Liver (tissue), 9 donors: ENCODE results near the gene C11orf58. TPM values are rescaled to one million over a fixed set of nuclear protein-coding genes. Genes with fewer than 3 reads are reported as not detected.

Source experiments
- DNase-seq: peaks from one replicate; pipeline ENCODE4 v3.0.0-alpha.2; 2017; ENCODE audit warnings: low spot score
- H3K27ac ChIP-seq, 2 donors: one replicate each; pipeline ENCODE4 v1.7.0; 2013; ENCODE audit warnings: inconsistent platforms in 2 of 2, low read length in 2 of 2, control low read depth in 1 of 2, low read depth in 1 of 2, mild to moderate bottlenecking in 1 of 2
- H3K27me3 ChIP-seq, 4 donors: one replicate each; pipeline versions ENCODE4 v1.6.1 to v1.7.0; 2013; ENCODE audit warnings: low read length in 3 of 4, inconsistent platforms in 1 of 4, mild to moderate bottlenecking in 1 of 4, moderate library complexity in 1 of 4; ENCODE audit not compliant: control insufficient read depth in 4 of 4, insufficient read depth in 4 of 4
- H3K36me3 ChIP-seq, 4 donors: one replicate each; pipeline versions ENCODE4 v1.6.1 to v1.7.0; 2013; ENCODE audit warnings: low read length in 3 of 4, mild to moderate bottlenecking in 3 of 4, low read depth in 1 of 4, moderate library complexity in 1 of 4; ENCODE audit not compliant: control insufficient read depth in 4 of 4, insufficient read depth in 3 of 4
- H3K4me1 ChIP-seq, 4 donors: one replicate each; pipeline versions ENCODE4 v1.6.1 to v1.7.0; 2013; ENCODE audit warnings: low read length in 3 of 4, mild to moderate bottlenecking in 3 of 4, moderate library complexity in 1 of 4; ENCODE audit not compliant: control insufficient read depth in 4 of 4, insufficient read depth in 4 of 4
- H3K4me3 ChIP-seq, 3 donors: one replicate each; pipeline versions ENCODE4 v1.6.1 to v1.7.0; 2013; ENCODE audit warnings: low read length in 3 of 3, control low read depth in 1 of 3, low read depth in 1 of 3, mild to moderate bottlenecking in 1 of 3
- H3K9ac ChIP-seq, 2 donors: one replicate each; pipeline ENCODE4 v1.7.0; 2013; ENCODE audit warnings: low read length in 2 of 2, mild to moderate bottlenecking in 2 of 2, moderate library complexity in 2 of 2, control low read depth in 1 of 2, low read depth in 1 of 2
- H3K9me3 ChIP-seq, 4 donors: one replicate each; pipeline versions ENCODE4 v1.6.1 to v1.7.0; 2013; ENCODE audit warnings: low read length in 3 of 4; ENCODE audit not compliant: control insufficient read depth in 4 of 4
- EGR1 ChIP-seq, 2 donors: IDR thresholded peaks; 2 replicates each; pipeline ENCODE4 v1.6.1; 2016 to 2018; ENCODE audit warnings: antibody characterized with exemption in 2 of 2, low read depth in 2 of 2
- FOXA1 ChIP-seq: IDR thresholded peaks from 2 replicates; pipeline ENCODE4 v1.6.1; 2016; ENCODE audit warnings: antibody characterized with exemption
- FOXA2 ChIP-seq: IDR thresholded peaks from 2 replicates; pipeline ENCODE4 v1.6.1; 2016; ENCODE audit warnings: antibody characterized with exemption
- GABPA ChIP-seq, 2 donors: IDR thresholded peaks in 1 of 2; conservative IDR thresholded peaks in 1 of 2; 2 replicates each; pipeline ENCODE4 v1.6.1; 2016; ENCODE audit warnings: antibody characterized with exemption in 2 of 2, mild to moderate bottlenecking in 1 of 2, moderate library complexity in 1 of 2
- HNF4A ChIP-seq, 2 donors: conservative IDR thresholded peaks; 2 replicates each; pipeline ENCODE4 v1.6.1; 2016; ENCODE audit warnings: antibody characterized with exemption in 2 of 2, mild to moderate bottlenecking in 2 of 2
- HNF4G ChIP-seq: IDR thresholded peaks from 2 replicates; pipeline ENCODE4 v1.6.1; 2016; ENCODE audit warnings: antibody characterized with exemption
- JUND ChIP-seq, 2 donors: IDR thresholded peaks; 2 replicates each; pipeline ENCODE4 v1.6.1; 2016; ENCODE audit warnings: antibody characterized with exemption in 2 of 2
- NR2F2 ChIP-seq: IDR thresholded peaks from 2 replicates; pipeline ENCODE4 v1.6.1; 2016; ENCODE audit warnings: antibody characterized with exemption
- RAD21 ChIP-seq, 2 donors: IDR thresholded peaks; 2 replicates each; pipeline ENCODE4 v1.6.1; 2016; ENCODE audit warnings: antibody characterized with exemption in 2 of 2, mild to moderate bottlenecking in 2 of 2
- RXRA ChIP-seq, 2 donors: IDR thresholded peaks; 2 replicates each; pipeline ENCODE4 v1.6.1; 2017 to 2018; ENCODE audit warnings: antibody characterized with exemption in 2 of 2, mild to moderate bottlenecking in 1 of 2
- SP1 ChIP-seq: IDR thresholded peaks from 2 replicates; pipeline ENCODE4 v1.6.1; 2018; ENCODE audit warnings: antibody characterized with exemption, mild to moderate bottlenecking
- TAF1 ChIP-seq: conservative IDR thresholded peaks from 2 replicates; pipeline ENCODE4 v1.6.1; 2016; ENCODE audit warnings: antibody characterized with exemption, mild to moderate bottlenecking
- YY1 ChIP-seq: IDR thresholded peaks from 2 replicates; pipeline ENCODE4 v1.6.1; 2016; ENCODE audit warnings: antibody characterized with exemption, mild to moderate bottlenecking
- WGBS: extraction: QIAGEN DNeasy Blood & Tissue Kit; methylation state at CpG from one replicate; pipeline ENCODE4 v1.1.7; 2013; 5-methylcytosine and 5-hydroxymethylcytosine counted together
- polyA plus RNA-seq, 2 donors: library from polyadenylated mRNA; stranded (reverse) in 1 of 2; unstranded in 1 of 2; fragments of 200-250 nt in 1 of 2; fragments of >200 nt in 1 of 2; fragmentation: Nextera tagmentation in 1 of 2; extraction: Ambion mirVana in 1 of 2; gene quantifications; one replicate each; pipeline versions ENCODE4 v1.2.1 to v1.2.3, GENCODE V29; 2013 to 2015
- total RNA-seq, 2 donors: library from RNA; depleted of rRNA; stranded (reverse); fragments of >200 nt; gene quantifications; one replicate each; pipeline ENCODE4 v1.2.3, GENCODE V29; 2014
- TF ChIP-seq, protein P1 (sequence below): IDR thresholded peaks from 2 replicates; pipeline ENCODE4 v1.6.1; 2016; ENCODE audit warnings: antibody characterized with exemption
- TF ChIP-seq, protein P2 (sequence below): fragments of 150-350 bp; IDR thresholded peaks from 2 replicates; pipeline ENCODE4 v1.5.1; 2017; ENCODE audit warnings: improper control_type of control experiment, low read depth, low read length; ENCODE audit not compliant: missing input control
- TF ChIP-seq, protein P3 (sequence below): IDR thresholded peaks from 2 replicates; pipeline ENCODE4 v1.6.1; 2016; ENCODE audit warnings: antibody characterized with exemption
- TF ChIP-seq, protein P4 (sequence below): IDR thresholded peaks from 2 replicates; pipeline ENCODE4 v1.6.1; 2016; ENCODE audit warnings: antibody characterized with exemption, mild to moderate bottlenecking
- TF ChIP-seq, protein P5 (sequence below): IDR thresholded peaks from 2 replicates; pipeline ENCODE4 v1.6.1; 2016; ENCODE audit warnings: antibody characterized with exemption
- donor health status: healthy.
- donor health status: healthy.
- donor health status: healthy.
- donor health status: healthy.
- donor health status: healthy.

C11orf58 gene
- total and polyA plus RNA-seq, 4 donors = 54.6 to 106 (median 101) TPM

DNA sequence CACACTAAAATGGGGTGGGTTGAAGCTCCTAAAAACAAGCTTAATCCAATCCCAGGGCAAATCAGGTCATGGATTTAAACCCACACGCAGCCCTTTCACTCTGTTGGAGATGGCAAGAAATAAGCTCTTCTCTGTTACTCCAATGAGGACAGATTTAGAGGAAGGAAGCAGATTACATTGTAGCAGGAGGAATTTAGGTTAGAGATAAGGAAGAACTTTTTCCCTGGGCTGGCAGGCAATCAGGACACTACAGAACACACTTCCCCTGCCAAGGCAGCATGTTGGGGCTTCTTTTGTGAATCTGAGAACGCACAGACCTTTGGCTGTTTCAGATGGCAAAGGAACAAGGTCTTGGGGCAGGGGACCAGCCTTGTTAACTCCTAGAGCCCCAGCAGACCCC lies 46.2 kb downstream of the C11orf58 start:
- TF ChIP-seq TAF1 (no peak), GABPA (IDR thresholded peaks at IDR 0.05 in 1 of 2, conservative IDR thresholded peaks at IDR 0.05 in 1 of 2) (no peak), YY1 (no peak)
- WGBS = 76% methylated on average over 2 of the region's 2 CpGs
- Histone ChIP-seq H3K27me3 (no peaks in the 10 kb centered on the region), H3K9ac (peak overlapping the region in 1 of 2 donors; percentile 31), H3K4me1 (peaks cover 21 to 51% (median 42%) of the 10 kb centered on the region in 4 donors), H3K27ac (no peak overlapping the region), H3K9me3 (no peaks in the 10 kb centered on the region), H3K36me3 (peaks cover 0 to 2% (median 0%) of the 10 kb centered on the region in 4 donors), H3K4me3 (no peak overlapping the region)
- no peak for DNase-seq

DNA sequence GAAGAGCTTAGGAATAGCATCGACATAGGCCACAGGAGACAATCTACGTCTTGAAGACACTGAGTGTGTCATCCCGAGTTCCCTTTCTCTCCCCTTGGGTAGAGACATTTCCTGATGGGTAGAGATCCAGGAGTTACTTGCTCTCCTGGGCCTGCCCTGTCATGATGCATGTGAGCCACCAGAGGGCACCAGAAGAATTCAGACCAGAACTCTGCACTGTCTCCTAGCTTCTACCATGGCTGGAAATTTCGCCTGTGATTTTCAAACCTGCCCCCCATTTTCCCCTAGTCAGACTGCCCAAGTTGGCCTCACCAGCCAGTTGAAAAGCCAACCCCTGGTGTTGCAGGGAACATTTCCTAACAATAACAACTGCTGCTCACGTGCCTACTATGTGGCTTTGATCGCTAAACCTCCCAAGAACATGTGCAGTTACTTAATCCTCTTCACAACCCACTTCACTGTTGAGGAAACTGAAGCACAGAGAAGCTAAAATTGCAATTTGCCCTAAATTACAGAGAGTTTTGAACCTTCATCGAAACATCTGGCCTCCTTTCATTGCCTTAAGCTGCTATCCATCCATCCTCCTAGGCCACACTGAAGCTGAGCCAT lies 47.2 kb downstream of the C11orf58 start:
- no peak overlapping the region for H3K4me3 ChIP-seq
- TF ChIP-seq GABPA (IDR thresholded peaks at IDR 0.05 in 1 of 2, conservative IDR thresholded peaks at IDR 0.05 in 1 of 2) (no peak), YY1 (peak; percentile 58), SP1 (no peak), HNF4A (conservative IDR thresholded peaks at IDR 0.05) (no peak), RAD21 (IDR thresholded peaks at IDR 0.05) (peak; percentile 95), FOXA1 (no peak), HNF4G (peak; percentile 16), JUND (IDR thresholded peaks at IDR 0.05) (no peak), FOXA2 (no peak), TAF1 (no peak), EGR1 (IDR thresholded peaks at IDR 0.05; ENCODE audit: low read depth in 2 of 2) (no peak), RXRA (IDR thresholded peaks at IDR 0.05) (no peak), NR2F2 (no peak)
- TF ChIP-seq, protein P1, sequence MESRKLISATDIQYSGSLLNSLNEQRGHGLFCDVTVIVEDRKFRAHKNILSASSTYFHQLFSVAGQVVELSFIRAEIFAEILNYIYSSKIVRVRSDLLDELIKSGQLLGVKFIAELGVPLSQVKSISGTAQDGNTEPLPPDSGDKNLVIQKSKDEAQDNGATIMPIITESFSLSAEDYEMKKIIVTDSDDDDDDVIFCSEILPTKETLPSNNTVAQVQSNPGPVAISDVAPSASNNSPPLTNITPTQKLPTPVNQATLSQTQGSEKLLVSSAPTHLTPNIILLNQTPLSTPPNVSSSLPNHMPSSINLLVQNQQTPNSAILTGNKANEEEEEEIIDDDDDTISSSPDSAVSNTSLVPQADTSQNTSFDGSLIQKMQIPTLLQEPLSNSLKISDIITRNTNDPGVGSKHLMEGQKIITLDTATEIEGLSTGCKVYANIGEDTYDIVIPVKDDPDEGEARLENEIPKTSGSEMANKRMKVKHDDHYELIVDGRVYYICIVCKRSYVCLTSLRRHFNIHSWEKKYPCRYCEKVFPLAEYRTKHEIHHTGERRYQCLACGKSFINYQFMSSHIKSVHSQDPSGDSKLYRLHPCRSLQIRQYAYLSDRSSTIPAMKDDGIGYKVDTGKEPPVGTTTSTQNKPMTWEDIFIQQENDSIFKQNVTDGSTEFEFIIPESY = no peak
- TF ChIP-seq, protein P2, sequence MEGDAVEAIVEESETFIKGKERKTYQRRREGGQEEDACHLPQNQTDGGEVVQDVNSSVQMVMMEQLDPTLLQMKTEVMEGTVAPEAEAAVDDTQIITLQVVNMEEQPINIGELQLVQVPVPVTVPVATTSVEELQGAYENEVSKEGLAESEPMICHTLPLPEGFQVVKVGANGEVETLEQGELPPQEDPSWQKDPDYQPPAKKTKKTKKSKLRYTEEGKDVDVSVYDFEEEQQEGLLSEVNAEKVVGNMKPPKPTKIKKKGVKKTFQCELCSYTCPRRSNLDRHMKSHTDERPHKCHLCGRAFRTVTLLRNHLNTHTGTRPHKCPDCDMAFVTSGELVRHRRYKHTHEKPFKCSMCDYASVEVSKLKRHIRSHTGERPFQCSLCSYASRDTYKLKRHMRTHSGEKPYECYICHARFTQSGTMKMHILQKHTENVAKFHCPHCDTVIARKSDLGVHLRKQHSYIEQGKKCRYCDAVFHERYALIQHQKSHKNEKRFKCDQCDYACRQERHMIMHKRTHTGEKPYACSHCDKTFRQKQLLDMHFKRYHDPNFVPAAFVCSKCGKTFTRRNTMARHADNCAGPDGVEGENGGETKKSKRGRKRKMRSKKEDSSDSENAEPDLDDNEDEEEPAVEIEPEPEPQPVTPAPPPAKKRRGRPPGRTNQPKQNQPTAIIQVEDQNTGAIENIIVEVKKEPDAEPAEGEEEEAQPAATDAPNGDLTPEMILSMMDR = peak; percentile 97
- TF ChIP-seq, protein P3, sequence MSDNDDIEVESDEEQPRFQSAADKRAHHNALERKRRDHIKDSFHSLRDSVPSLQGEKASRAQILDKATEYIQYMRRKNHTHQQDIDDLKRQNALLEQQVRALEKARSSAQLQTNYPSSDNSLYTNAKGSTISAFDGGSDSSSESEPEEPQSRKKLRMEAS = no peak
- TF ChIP-seq, protein P4, sequence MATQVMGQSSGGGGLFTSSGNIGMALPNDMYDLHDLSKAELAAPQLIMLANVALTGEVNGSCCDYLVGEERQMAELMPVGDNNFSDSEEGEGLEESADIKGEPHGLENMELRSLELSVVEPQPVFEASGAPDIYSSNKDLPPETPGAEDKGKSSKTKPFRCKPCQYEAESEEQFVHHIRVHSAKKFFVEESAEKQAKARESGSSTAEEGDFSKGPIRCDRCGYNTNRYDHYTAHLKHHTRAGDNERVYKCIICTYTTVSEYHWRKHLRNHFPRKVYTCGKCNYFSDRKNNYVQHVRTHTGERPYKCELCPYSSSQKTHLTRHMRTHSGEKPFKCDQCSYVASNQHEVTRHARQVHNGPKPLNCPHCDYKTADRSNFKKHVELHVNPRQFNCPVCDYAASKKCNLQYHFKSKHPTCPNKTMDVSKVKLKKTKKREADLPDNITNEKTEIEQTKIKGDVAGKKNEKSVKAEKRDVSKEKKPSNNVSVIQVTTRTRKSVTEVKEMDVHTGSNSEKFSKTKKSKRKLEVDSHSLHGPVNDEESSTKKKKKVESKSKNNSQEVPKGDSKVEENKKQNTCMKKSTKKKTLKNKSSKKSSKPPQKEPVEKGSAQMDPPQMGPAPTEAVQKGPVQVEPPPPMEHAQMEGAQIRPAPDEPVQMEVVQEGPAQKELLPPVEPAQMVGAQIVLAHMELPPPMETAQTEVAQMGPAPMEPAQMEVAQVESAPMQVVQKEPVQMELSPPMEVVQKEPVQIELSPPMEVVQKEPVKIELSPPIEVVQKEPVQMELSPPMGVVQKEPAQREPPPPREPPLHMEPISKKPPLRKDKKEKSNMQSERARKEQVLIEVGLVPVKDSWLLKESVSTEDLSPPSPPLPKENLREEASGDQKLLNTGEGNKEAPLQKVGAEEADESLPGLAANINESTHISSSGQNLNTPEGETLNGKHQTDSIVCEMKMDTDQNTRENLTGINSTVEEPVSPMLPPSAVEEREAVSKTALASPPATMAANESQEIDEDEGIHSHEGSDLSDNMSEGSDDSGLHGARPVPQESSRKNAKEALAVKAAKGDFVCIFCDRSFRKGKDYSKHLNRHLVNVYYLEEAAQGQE = no peak
- TF ChIP-seq, protein P5, sequence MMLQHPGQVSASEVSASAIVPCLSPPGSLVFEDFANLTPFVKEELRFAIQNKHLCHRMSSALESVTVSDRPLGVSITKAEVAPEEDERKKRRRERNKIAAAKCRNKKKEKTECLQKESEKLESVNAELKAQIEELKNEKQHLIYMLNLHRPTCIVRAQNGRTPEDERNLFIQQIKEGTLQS = no peak
- H3K36me3 ChIP-seq = peaks cover 0 to 2% (median 0%) of the 10 kb centered on the region in 4 donors
- WGBS = 50% methylated on average over 7 of the region's 7 CpGs
- peak; percentile 64 for DNase-seq
- H3K9me3 ChIP-seq = no peaks in the 10 kb centered on the region
- no peak overlapping the region for H3K9ac ChIP-seq
- H3K27ac ChIP-seq = peak overlapping the region; percentile 50 to 52
- H3K4me1 ChIP-seq = peaks cover 21 to 56% (median 44%) of the 10 kb centered on the region in 4 donors
- no peaks in the 10 kb centered on the region for H3K27me3 ChIP-seq
